Neuronal stem cell (in vitro differentiated cells): ENCODE results near the gene C22orf23.

Source experiments
- DNase-seq: peaks from one replicate; pipeline ENCODE4 v3.0.0-alpha.2; 2013; ENCODE audit warnings: low spot score
- H2AFZ ChIP-seq: one replicate; pipeline ENCODE4 v1.6.1; 2013; ENCODE audit warnings: mild to moderate bottlenecking, low read length, inconsistent platforms
- H2AK5ac ChIP-seq: 2 replicates; pipeline ENCODE4 v1.6.1; 2013; ENCODE audit warnings: low read depth, mild to moderate bottlenecking, inconsistent platforms, low read length, moderate library complexity, mixed read lengths
- H2BK120ac ChIP-seq: 2 replicates; pipeline ENCODE4 v1.6.1; 2013; ENCODE audit warnings: low read depth, mild to moderate bottlenecking, inconsistent platforms, low read length, moderate library complexity, mixed read lengths
- H2BK12ac ChIP-seq: one replicate; pipeline ENCODE4 v1.6.1; 2013; ENCODE audit warnings: low read length, inconsistent platforms
- H2BK15ac ChIP-seq: 2 replicates; pipeline ENCODE4 v1.6.1; 2013; ENCODE audit warnings: mild to moderate bottlenecking, low read length, inconsistent platforms, mixed read lengths
- H2BK5ac ChIP-seq: one replicate; pipeline ENCODE4 v1.6.1; 2013; ENCODE audit warnings: inconsistent platforms, mild to moderate bottlenecking, low read length, moderate library complexity
- H3K14ac ChIP-seq: one replicate; pipeline ENCODE4 v1.6.1; 2013; ENCODE audit warnings: low read length, inconsistent platforms
- H3K18ac ChIP-seq: 2 replicates; pipeline ENCODE4 v1.6.1; 2013; ENCODE audit warnings: low read length, inconsistent platforms
- H3K23ac ChIP-seq: 2 replicates; pipeline ENCODE4 v1.6.1; 2013; ENCODE audit warnings: low read depth, mild to moderate bottlenecking, mixed read lengths, low read length, inconsistent platforms; ENCODE audit not compliant: poor library complexity
- H3K27ac ChIP-seq: replicated peaks from 3 replicates; pipeline ENCODE4 v1.5.1; 2013; ENCODE audit warnings: low read length, inconsistent platforms
- H3K27me3 ChIP-seq, 3 experiments: 2 replicates each; pipeline ENCODE4 v1.6.1; 2013; ENCODE audit warnings: low read length in 3 of 3, mild to moderate bottlenecking in 2 of 3, inconsistent platforms in 1 of 3, low read depth in 1 of 3, mixed read lengths in 1 of 3, moderate library complexity in 1 of 3; ENCODE audit not compliant: control insufficient read depth in 3 of 3, insufficient read depth in 3 of 3
- H3K36me3 ChIP-seq, 2 donors: replicated peaks in 1 of 2; 2 replicates each; pipeline ENCODE4 v1.6.1; 2013; ENCODE audit warnings: low read length in 2 of 2; ENCODE audit not compliant: control insufficient read depth in 2 of 2, insufficient read depth in 2 of 2
- H3K4ac ChIP-seq: 2 replicates; pipeline ENCODE4 v1.6.1; 2013; ENCODE audit warnings: inconsistent platforms, mild to moderate bottlenecking, low read length, moderate library complexity
- H3K4me1 ChIP-seq, 2 donors: 1 replicate in 1 of 2; 2 replicates in 1 of 2; pipeline ENCODE4 v1.6.1; 2013; ENCODE audit warnings: low read length in 2 of 2, low read depth in 1 of 2; ENCODE audit not compliant: control insufficient read depth in 2 of 2, insufficient read depth in 1 of 2
- H3K4me2 ChIP-seq: one replicate; pipeline ENCODE4 v1.6.1; 2013; ENCODE audit warnings: mild to moderate bottlenecking, low read length, inconsistent platforms; ENCODE audit not compliant: insufficient read depth, poor library complexity, severe bottlenecking
- H3K4me3 ChIP-seq, 2 donors: 2 replicates each; pipeline ENCODE4 v1.5.1; 2013; ENCODE audit warnings: low read length in 2 of 2, mild to moderate bottlenecking in 2 of 2, inconsistent platforms in 1 of 2, moderate library complexity in 1 of 2
- H3K79me1 ChIP-seq: one replicate; pipeline ENCODE4 v1.6.1; 2013; ENCODE audit warnings: low read depth, mild to moderate bottlenecking, inconsistent platforms, low read length, moderate library complexity
- H3K9ac ChIP-seq: one replicate; pipeline ENCODE4 v1.6.1; 2013; ENCODE audit warnings: mild to moderate bottlenecking, low read depth, low read length, inconsistent platforms; ENCODE audit not compliant: poor library complexity
- H3K9me3 ChIP-seq, 2 donors: replicated peaks in 1 of 2; 2 replicates each; pipeline versions ENCODE3 to v1.6.1; 2013; ENCODE audit warnings: low read length in 2 of 2, mild to moderate bottlenecking in 2 of 2, inconsistent platforms in 1 of 2, low read depth in 1 of 2, mixed read lengths in 1 of 2, moderate library complexity in 1 of 2; ENCODE audit not compliant: control insufficient read depth in 2 of 2, insufficient read depth in 1 of 2
- H4K8ac ChIP-seq: one replicate; pipeline ENCODE4 v1.6.1; 2013; ENCODE audit warnings: low read depth, mild to moderate bottlenecking, inconsistent platforms, low read length, moderate library complexity
- H4K91ac ChIP-seq: one replicate; pipeline ENCODE4 v1.6.1; 2013; ENCODE audit warnings: low read length, low read depth, mild to moderate bottlenecking, inconsistent platforms; ENCODE audit not compliant: poor library complexity
- WGBS, 2 donors: extraction: QIAGEN DNeasy Blood & Tissue Kit; methylation state at CpG; one replicate each; pipeline ENCODE4 v1.1.7; 2013; ENCODE audit warnings: missing lambda C conversion rate in 2 of 2, mixed read lengths in 1 of 2; ENCODE audit not compliant: insufficient read length in 2 of 2, insufficient replicate concordance in 1 of 2; ENCODE audit errors: extremely low coverage in 2 of 2; 5-methylcytosine and 5-hydroxymethylcytosine counted together

The C22orf23 gene

GRCh38 chr22:37940698-37941376, 12.6 kb downstream of the C22orf23 start:
- Histone ChIP-seq H4K91ac (no peak overlapping the region), H3K14ac (no peak overlapping the region), H2BK15ac (no peak overlapping the region), H3K9ac (no peak overlapping the region), H3K23ac (no peak overlapping the region), H3K18ac (no peak overlapping the region), H3K27ac (no peak overlapping the region), H2AFZ (no peak overlapping the region), H3K79me1 (no peaks in the 10 kb centered on the region), H3K9me3 (no peaks in the 10 kb centered on the region), H3K4me3 (no peak overlapping the region), H3K36me3 (peaks cover 21 to 41% of the 10 kb centered on the region in 2 donors), H3K4me2 (no peak overlapping the region), H2BK120ac (no peak overlapping the region), H3K4me1 (no peaks in the 10 kb centered on the region), H3K27me3 (no peaks in the 10 kb centered on the region), H2AK5ac (no peak overlapping the region), H2BK12ac (no peak overlapping the region), H4K8ac (no peak overlapping the region), H3K4ac (no peak overlapping the region), H2BK5ac (no peak overlapping the region)
- no peak for DNase-seq
- no CpG with 5 or more reads among the region's 12 CpGs for WGBS, 2 donors

- whole genome bisulfite sequencing, 2 donors, result no CpG with 5 or more reads among the region's 13 CpGs
- H3K27ac ChIP-seq, result peak overlapping the region; percentile 40
- peaks cover 24 to 60% of the 10 kb centered on the region in 2 donors for H3K36me3 ChIP-seq
Measured at GRCh38 chr22:37933711-37934376, 19.6 kb downstream of the C22orf23 start.

GRCh38 chr22:37932821-37933578, 20.4 kb downstream of the C22orf23 start:
- H3K36me3 ChIP-seq, result peaks cover 24 to 59% of the 10 kb centered on the region in 2 donors
- H3K23ac ChIP-seq, result no peak overlapping the region
- no peak overlapping the region for H2BK15ac ChIP-seq
- H2BK5ac ChIP-seq, result no peak overlapping the region
- H3K18ac ChIP-seq, result no peak overlapping the region
- H3K79me1 ChIP-seq, result peaks cover 1% of the 10 kb centered on the region
- H2BK120ac ChIP-seq, result no peak overlapping the region
- DNase-seq, result no peak
- no peak overlapping the region for H4K91ac ChIP-seq
- no peak overlapping the region for H3K4me3 ChIP-seq
- no peaks in the 10 kb centered on the region for H3K9me3 ChIP-seq
- no peaks in the 10 kb centered on the region for H3K27me3 ChIP-seq
- no CpG with 5 or more reads among the region's 21 CpGs for WGBS, 2 donors
- no peak overlapping the region for H3K4ac ChIP-seq
- peak overlapping the region; percentile 33 for H2AK5ac ChIP-seq
- no peak overlapping the region for H2AFZ ChIP-seq
- H4K8ac ChIP-seq, result no peak overlapping the region
- H3K4me1 ChIP-seq, result peaks cover 3 to 8% of the 10 kb centered on the region in 2 donors
- H2BK12ac ChIP-seq, result no peak overlapping the region
- H3K27ac ChIP-seq, result peak overlapping the region; percentile 7
- H3K4me2 ChIP-seq, result no peak overlapping the region
- peak overlapping the region; percentile 25 for H3K14ac ChIP-seq
- no peak overlapping the region for H3K9ac ChIP-seq

More at GRCh38 chr22:37933711-37934376, 19.6 kb downstream of the C22orf23 start:
- no peak overlapping the region for H3K23ac ChIP-seq
- H3K4me2 ChIP-seq, result no peak overlapping the region
- no peak overlapping the region for H2BK120ac ChIP-seq
- H3K18ac ChIP-seq, result peak overlapping the region; percentile 80
- no peak overlapping the region for H2BK12ac ChIP-seq
- peak; percentile 82 for DNase-seq
- H4K8ac ChIP-seq, result no peak overlapping the region
- peaks cover 1% of the 10 kb centered on the region for H3K79me1 ChIP-seq
- H3K4me1 ChIP-seq, result peaks cover 3 to 8% of the 10 kb centered on the region in 2 donors
- H3K9ac ChIP-seq, result peak overlapping the region; percentile 77
- peak overlapping the region; percentile 4 for H3K4ac ChIP-seq
- H4K91ac ChIP-seq, result no peak overlapping the region
- no peak overlapping the region for H3K4me3 ChIP-seq
- peak overlapping the region; percentile 57 for H2AFZ ChIP-seq
- peak overlapping the region; percentile 33 for H2AK5ac ChIP-seq
- no peak overlapping the region for H2BK5ac ChIP-seq
- H3K27me3 ChIP-seq, result no peaks in the 10 kb centered on the region
- no peaks in the 10 kb centered on the region for H3K9me3 ChIP-seq
- no peak overlapping the region for H2BK15ac ChIP-seq
- H3K14ac ChIP-seq, result peak overlapping the region; percentile 25

DNA sequence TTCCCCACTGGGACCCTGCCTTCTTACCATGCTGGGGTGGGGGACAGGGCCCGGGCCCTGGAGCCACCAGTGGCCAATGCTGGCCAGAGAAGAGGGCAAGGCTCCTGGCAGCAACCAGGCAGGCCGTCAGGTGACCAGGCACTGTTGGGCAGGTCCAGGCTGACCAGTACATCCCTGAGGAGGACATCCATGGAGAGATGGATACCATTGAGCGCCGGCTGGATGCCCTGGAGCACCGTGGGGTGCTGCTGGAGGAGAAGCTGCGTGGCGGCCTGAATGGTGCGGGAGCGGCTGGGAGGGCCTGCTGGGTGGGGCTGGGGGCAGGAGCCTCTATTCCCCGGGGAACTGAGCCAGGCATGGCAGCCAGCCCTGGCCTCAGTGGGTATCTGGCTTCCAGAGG, 21.0 kb downstream of the C22orf23 start:
- no peak for DNase-seq
- H3K36me3 ChIP-seq, result peaks cover 19 to 58% of the 10 kb centered on the region in 2 donors

More for the DNA sequence above, 21.0 kb downstream of the C22orf23 start:
- Histone ChIP-seq H3K27ac (no peak overlapping the region), H2BK12ac (no peak overlapping the region), H2BK15ac (no peak overlapping the region), H3K79me1 (peaks cover 1% of the 10 kb centered on the region), H2BK5ac (no peak overlapping the region), H3K23ac (no peak overlapping the region), H3K4me1 (peaks cover 3 to 8% of the 10 kb centered on the region in 2 donors), H4K91ac (no peak overlapping the region), H3K9ac (no peak overlapping the region), H2AFZ (no peak overlapping the region), H2BK120ac (no peak overlapping the region), H4K8ac (no peak overlapping the region), H3K18ac (no peak overlapping the region), H3K4me2 (no peak overlapping the region), H3K9me3 (no peaks in the 10 kb centered on the region), H3K4me3 (no peak overlapping the region), H2AK5ac (no peak overlapping the region), H3K27me3 (no peaks in the 10 kb centered on the region), H3K4ac (no peak overlapping the region), H3K14ac (peak overlapping the region; percentile 56)
- WGBS, 2 donors, result no CpG with 5 or more reads among the region's 10 CpGs
